Stomach (tissue), 4 donors: Measurements from ENCODE around the gene CORO2B.

Experiments
- CTCF ChIP-seq, 7 experiments: fragments of 450-650 bp in 4 of 7; fragments of 200-600 bp in 3 of 7; sonication (generic) in 3 of 7; IDR thresholded peaks; one replicate each; pipeline ENCODE4 v1.5.1; 2016 to 2019; ENCODE audit warnings: antibody characterized with exemption in 7 of 7, control low read depth in 2 of 7, mild to moderate bottlenecking in 1 of 7
- POLR2A ChIP-seq, 4 donors: fragments of 450-650 bp; IDR thresholded peaks; one replicate each; pipeline ENCODE4 v1.6.1; 2016; ENCODE audit warnings: antibody characterized with exemption in 4 of 4, control low read depth in 2 of 4, mild to moderate bottlenecking in 1 of 4, moderate library complexity in 1 of 4

DNA sequence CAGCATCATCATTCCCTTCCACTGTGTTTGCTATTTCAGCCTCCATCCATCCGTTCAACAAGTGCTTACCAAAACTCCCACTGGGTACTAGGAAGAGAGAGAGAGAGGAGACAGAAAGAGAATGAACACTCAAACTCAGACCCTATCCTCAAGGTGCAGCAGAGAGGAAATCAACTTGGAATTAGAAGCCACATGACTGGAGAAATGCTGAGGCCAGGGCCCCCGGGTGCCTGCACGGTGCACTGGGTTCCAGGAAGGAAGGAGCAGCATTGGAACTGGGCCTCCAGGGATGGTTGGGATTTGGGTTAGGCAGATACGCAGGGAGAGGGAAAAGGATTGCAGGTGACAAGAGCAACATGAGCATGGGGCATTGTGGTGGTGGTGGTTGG, 30.0 kb downstream of the CORO2B start:
- TF ChIP-seq CTCF (IDR thresholded peaks at IDR 0.05) = no peak
- no peak for TF ChIP-seq POLR2A (IDR thresholded peaks at IDR 0.05)
